Endothelial cell of umbilical vein (primary cell): ENCODE measurements around the gene CNTRL. TPM values are rescaled to one million over a fixed set of nuclear protein-coding genes. Genes with fewer than 3 reads are reported as not detected.
"Not testable (repeated sequence)": the region's sequence is repeated elsewhere in the genome, so short reads cannot be mapped to it uniquely, and the experiment has no call there.

Experiments used
- BruUV-seq: library from RNA; stranded (reverse); fragments of 400-500 nt; replicated peaks from 2 replicates; lab custom pipeline; 2021; lab: Mats Ljungman, UMichigan
- CTCF ChIA-PET: fragments of 300-600, 350-600 bp; sonication (Branson Sonifier 250); formaldehyde crosslinking; loops from one replicate; lab custom pipeline; 2021; ENCODE audit warnings: antibody characterized with exemption, inconsistent platforms; lab: Charles Lee
- POLR2A ChIA-PET: fragments of 300-600, 350-600 bp; sonication (Branson Sonifier 250); formaldehyde crosslinking; loops from one replicate; lab custom pipeline; 2021; ENCODE audit warnings: antibody characterized with exemption, inconsistent platforms; lab: Charles Lee
- DNase-seq: peaks from one replicate; pipeline ENCODE4 v3.0.0-alpha.2; 2011; ENCODE audit warnings: low read depth, low spot score
- FAIRE-seq: peaks from 2 replicates; lab custom pipeline; 2011; peaks lifted over from hg19 to GRCh38; lab: Jason Lieb, UNC
- H2AFZ ChIP-seq: 2 replicates; pipeline ENCODE4 v1.6.0; 2012; ENCODE audit warnings: low read depth, low read length, control low read depth, inconsistent platforms
- H3K27ac ChIP-seq: 2 replicates; pipeline ENCODE4 v1.5.1; 2011; ENCODE audit warnings: low read depth, mild to moderate bottlenecking, control low read depth, low read length, moderate library complexity; ENCODE audit not compliant: insufficient read depth
- H3K27me3 ChIP-seq, 2 experiments: 2 replicates each; pipeline versions ENCODE4 v1.6.0 to v1.6.1; 2011; ENCODE audit warnings: low read length in 2 of 2, mixed read lengths in 1 of 2; ENCODE audit not compliant: control insufficient read depth in 2 of 2, insufficient read depth in 2 of 2
- H3K36me3 ChIP-seq, 2 experiments: 2 replicates in 1 of 2; 3 replicates in 1 of 2; pipeline ENCODE4 v1.5.1; 2011; ENCODE audit warnings: low read length in 2 of 2, mild to moderate bottlenecking in 1 of 2, moderate library complexity in 1 of 2; ENCODE audit not compliant: control insufficient read depth in 2 of 2, insufficient read depth in 2 of 2; ENCODE audit errors: extremely low read depth in 1 of 2
- H3K4me1 ChIP-seq: 3 replicates; pipeline ENCODE4 v1.5.1; 2011; ENCODE audit warnings: mild to moderate bottlenecking, low read length; ENCODE audit not compliant: control insufficient read depth, insufficient read depth; ENCODE audit errors: extremely low read depth
- H3K4me2 ChIP-seq: 2 replicates; pipeline ENCODE4 v1.6.1; 2011; ENCODE audit warnings: low read length, control low read depth, mixed read lengths; ENCODE audit not compliant: insufficient read depth
- H3K4me3 ChIP-seq, 3 experiments: fragments of 200-600 bp in 1 of 3; sonication (generic), shearing (Covaris generic) in 1 of 3; replicated peaks in 1 of 3; 2 replicates each; pipeline ENCODE4 v1.5.1; 2011 to 2016; ENCODE audit warnings: control low read depth in 3 of 3, low read length in 3 of 3, mild to moderate bottlenecking in 2 of 3, inconsistent platforms in 1 of 3, low read depth in 1 of 3, moderate library complexity in 1 of 3; ENCODE audit not compliant: insufficient read depth in 1 of 3
- H3K79me2 ChIP-seq: 2 replicates; pipeline ENCODE4 v1.6.0; 2012; ENCODE audit warnings: low read length, inconsistent platforms; ENCODE audit not compliant: control insufficient read depth, insufficient read depth
- H3K9ac ChIP-seq: replicated peaks from 2 replicates; pipeline ENCODE3; 2011; ENCODE audit warnings: low read length, control low read depth; ENCODE audit not compliant: insufficient read depth; ENCODE audit errors: extremely low read depth
- H3K9me1 ChIP-seq: replicated peaks from 3 replicates; pipeline ENCODE4 v1.6.0; 2011; ENCODE audit warnings: mild to moderate bottlenecking, low read length; ENCODE audit not compliant: control insufficient read depth, insufficient read depth; ENCODE audit errors: extremely low read depth
- H3K9me3 ChIP-seq: replicated peaks from 2 replicates; pipeline ENCODE4 v1.5.1; 2012; ENCODE audit warnings: low read length, inconsistent platforms; ENCODE audit not compliant: control insufficient read depth, insufficient read depth
- H4K20me1 ChIP-seq: replicated peaks from 2 replicates; pipeline ENCODE3; 2011; ENCODE audit warnings: mild to moderate bottlenecking, low read length; ENCODE audit not compliant: control insufficient read depth, insufficient read depth; ENCODE audit errors: extremely low read depth
- EZH2 ChIP-seq: IDR thresholded peaks from 2 replicates; pipeline ENCODE4 v1.6.1; 2012; ENCODE audit warnings: borderline replicate concordance, low read depth, mild to moderate bottlenecking, moderate library complexity, low read length, inconsistent platforms; ENCODE audit not compliant: severe bottlenecking
- FOS ChIP-seq: IDR thresholded peaks from 2 replicates; pipeline ENCODE4 v1.6.1; 2011; ENCODE audit warnings: mild to moderate bottlenecking, low read length, moderate library complexity, borderline replicate concordance; ENCODE audit not compliant: insufficient read depth
- GATA2 ChIP-seq: IDR thresholded peaks from 2 replicates; pipeline ENCODE4 v1.7.0; 2011; ENCODE audit warnings: low read depth, mild to moderate bottlenecking, moderate library complexity, mixed read lengths, low read length; ENCODE audit not compliant: insufficient read length, insufficient read depth
- JUN ChIP-seq: IDR thresholded peaks from 2 replicates; pipeline ENCODE4 v1.6.1; 2011; ENCODE audit warnings: borderline replicate concordance, low read depth; ENCODE audit not compliant: insufficient read length, insufficient read depth
- MAX ChIP-seq: IDR thresholded peaks from 2 replicates; pipeline ENCODE4 v1.6.1; 2011; ENCODE audit not compliant: insufficient read depth, insufficient read length
- MYC ChIP-seq: IDR thresholded peaks from one replicate; pipeline ENCODE4 v1.6.1; 2011; ENCODE audit warnings: mild to moderate bottlenecking, low read depth, low read length
- POLR2A ChIP-seq: IDR thresholded peaks from 2 replicates; pipeline ENCODE4 v1.6.1; 2012; ENCODE audit warnings: low read depth, mild to moderate bottlenecking, control low read depth, low read length
- POLR2AphosphoS5 ChIP-seq: IDR thresholded peaks from 2 replicates; pipeline ENCODE4 v1.6.1; 2012; ENCODE audit warnings: low read depth, mild to moderate bottlenecking, control low read depth, low read length, moderate library complexity; ENCODE audit not compliant: insufficient read depth
- dilution Hi-C: fragments of 300-500 bp; cut with MboI; formaldehyde crosslinking; loops from one replicate; pipeline ENCODE4 v1.15.0; 2019; ENCODE audit warnings: low sequenced_read_pairs; ENCODE audit not compliant: extremely low pct_ligation_motif_present
- intact Hi-C: fragments of 100-400 bp; cut with micrococcal nuclease; formaldehyde crosslinking; loops from one replicate; pipeline ENCODE4 v1.10.0; 2022
- polyA plus RNA-seq, 4 experiments: library from polyadenylated mRNA; depleted of rRNA in 3 of 4; stranded (reverse) in 3 of 4; unstranded in 1 of 4; fragments of >200 nt; gene quantifications; 2 replicates each; pipeline versions ENCODE4 v1.2.1 to v1.2.3, GENCODE V29; 2011 to 2012; ENCODE audit warnings: missing spikeins in 1 of 4
- total RNA-seq: library from RNA; stranded (reverse); gene quantifications from 2 replicates; pipeline ENCODE4 v1.2.3, GENCODE V29; 2021
- TF ChIP-seq, protein P1 (sequence below), 2 donors: IDR thresholded peaks; 1 replicate in 1 of 2; 2 replicates in 1 of 2; pipeline ENCODE4 v1.5.1; 2011; ENCODE audit warnings: low read length in 2 of 2, mild to moderate bottlenecking in 2 of 2, moderate library complexity in 2 of 2, control low read depth in 1 of 2, inconsistent platforms in 1 of 2, low read depth in 1 of 2; ENCODE audit not compliant: insufficient read depth in 1 of 2; ENCODE audit errors: extremely low read depth in 1 of 2

The CNTRL gene
- total and polyA plus RNA-seq, 2 donors (not counting 3 experiments of a cell fraction or from before 2014, with no cell fraction given) = 6.1 to 21.8 TPM

DNA sequence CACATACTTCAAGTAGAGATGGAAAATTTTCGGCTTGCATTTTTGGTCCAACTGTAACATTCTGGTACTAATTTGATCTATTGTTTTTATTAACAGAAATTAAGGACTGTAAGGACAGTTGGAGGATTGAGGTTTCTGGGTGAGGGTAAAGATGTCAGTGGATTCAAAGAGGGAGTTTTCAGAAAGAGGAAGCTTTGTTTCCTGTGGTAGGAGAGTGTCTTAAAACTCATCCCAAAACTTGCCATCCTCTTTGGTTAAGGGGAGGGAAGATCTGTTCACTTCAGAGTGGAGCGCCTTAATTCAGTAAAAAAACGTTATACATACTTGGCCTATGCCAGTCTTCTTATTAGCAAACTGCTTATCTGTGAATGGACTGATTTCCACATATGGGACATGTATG, 13.8 kb downstream of the CNTRL start:
- Histone ChIP-seq H3K9me3 (no peaks in the 10 kb centered on the region), H3K4me2 (no peak overlapping the region), H4K20me1 (no peaks in the 10 kb centered on the region), H3K9me1 (no peaks in the 10 kb centered on the region), H3K36me3 (peaks cover 0 to 2% of the 10 kb centered on the region in 2 experiments), H3K9ac (no peak overlapping the region), H2AFZ (no peak overlapping the region), H3K4me3 (no peak overlapping the region), H3K27ac (no peak overlapping the region), H3K4me1 (no peaks in the 10 kb centered on the region), H3K79me2 (no peaks in the 10 kb centered on the region), H3K27me3 (no peaks in the 10 kb centered on the region)
- dilution Hi-C loops (no loop called here), intact Hi-C loops (no loop called here)
- ChIA-PET POLR2A (no interaction called here), CTCF (no interaction called here)
- BruUV-seq = no TSS peak
- TF ChIP-seq POLR2A (no peak), POLR2AphosphoS5 (no peak), GATA2 (no peak), MAX (no peak), FOS (no peak), JUN (no peak), MYC (no peak), EZH2 (no peak)
- TF ChIP-seq, protein P1, sequence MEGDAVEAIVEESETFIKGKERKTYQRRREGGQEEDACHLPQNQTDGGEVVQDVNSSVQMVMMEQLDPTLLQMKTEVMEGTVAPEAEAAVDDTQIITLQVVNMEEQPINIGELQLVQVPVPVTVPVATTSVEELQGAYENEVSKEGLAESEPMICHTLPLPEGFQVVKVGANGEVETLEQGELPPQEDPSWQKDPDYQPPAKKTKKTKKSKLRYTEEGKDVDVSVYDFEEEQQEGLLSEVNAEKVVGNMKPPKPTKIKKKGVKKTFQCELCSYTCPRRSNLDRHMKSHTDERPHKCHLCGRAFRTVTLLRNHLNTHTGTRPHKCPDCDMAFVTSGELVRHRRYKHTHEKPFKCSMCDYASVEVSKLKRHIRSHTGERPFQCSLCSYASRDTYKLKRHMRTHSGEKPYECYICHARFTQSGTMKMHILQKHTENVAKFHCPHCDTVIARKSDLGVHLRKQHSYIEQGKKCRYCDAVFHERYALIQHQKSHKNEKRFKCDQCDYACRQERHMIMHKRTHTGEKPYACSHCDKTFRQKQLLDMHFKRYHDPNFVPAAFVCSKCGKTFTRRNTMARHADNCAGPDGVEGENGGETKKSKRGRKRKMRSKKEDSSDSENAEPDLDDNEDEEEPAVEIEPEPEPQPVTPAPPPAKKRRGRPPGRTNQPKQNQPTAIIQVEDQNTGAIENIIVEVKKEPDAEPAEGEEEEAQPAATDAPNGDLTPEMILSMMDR (IDR thresholded peaks at IDR 0.05; ENCODE audit: extremely low read depth in 1 of 2, insufficient read depth in 1 of 2, low read depth in 1 of 2, low read length in 2 of 2) = no peak
- FAIRE-seq (no peak), DNase-seq (no peak)

GRCh38 chr9:121090743-121091142, 16.0 kb downstream of the CNTRL start:
- H3K9me1 ChIP-seq, dilution Hi-C loops, H3K4me3 ChIP-seq, BruUV-seq, H3K4me2 ChIP-seq, FAIRE-seq, H2AFZ ChIP-seq, H3K79me2 ChIP-seq, H3K27me3 ChIP-seq, H4K20me1 ChIP-seq, H3K27ac ChIP-seq, DNase-seq, intact Hi-C loops, H3K9ac ChIP-seq, H3K36me3 ChIP-seq, H3K4me1 ChIP-seq, H3K9me3 ChIP-seq: not testable (repeated sequence)
- ChIA-PET POLR2A (interaction anchor here (0.6 kb wide), 1 partner anchor 313 kb away, joined by 8 read pairs; no protein-coding TSS in a partner anchor), CTCF (interaction anchor here (1.1 to 1.4 kb wide), 2 partner anchors 9 to 31 kb away, joined by 3 to 4 read pairs; no protein-coding TSS in a partner anchor)
